PC-3 (cell line): Measurements from ENCODE around the gene TMEM184A.

ENCODE experiments used
- EZH2 ChIP-seq: fragments of 300-600 bp; sonication (generic); IDR thresholded peaks from one replicate; pipeline ENCODE4 v1.6.1; 2017; ENCODE audit warnings: antibody characterized with exemption, mild to moderate bottlenecking, low read length; ENCODE audit not compliant: unreplicated experiment
- EZH2phosphoT487 ChIP-seq: fragments of 300-600 bp; sonication (generic); IDR thresholded peaks from 2 replicates; pipeline ENCODE4 v1.6.1; 2018; ENCODE audit warnings: mild to moderate bottlenecking, antibody characterized with exemption, low read length, borderline replicate concordance
- TF ChIP-seq, protein P1 (sequence below): fragments of 300-600 bp; sonication (generic); conservative IDR thresholded peaks from 2 replicates; pipeline ENCODE4 v1.5.1; 2017; ENCODE audit warnings: antibody characterized with exemption, low read depth, mild to moderate bottlenecking, low read length

DNA sequence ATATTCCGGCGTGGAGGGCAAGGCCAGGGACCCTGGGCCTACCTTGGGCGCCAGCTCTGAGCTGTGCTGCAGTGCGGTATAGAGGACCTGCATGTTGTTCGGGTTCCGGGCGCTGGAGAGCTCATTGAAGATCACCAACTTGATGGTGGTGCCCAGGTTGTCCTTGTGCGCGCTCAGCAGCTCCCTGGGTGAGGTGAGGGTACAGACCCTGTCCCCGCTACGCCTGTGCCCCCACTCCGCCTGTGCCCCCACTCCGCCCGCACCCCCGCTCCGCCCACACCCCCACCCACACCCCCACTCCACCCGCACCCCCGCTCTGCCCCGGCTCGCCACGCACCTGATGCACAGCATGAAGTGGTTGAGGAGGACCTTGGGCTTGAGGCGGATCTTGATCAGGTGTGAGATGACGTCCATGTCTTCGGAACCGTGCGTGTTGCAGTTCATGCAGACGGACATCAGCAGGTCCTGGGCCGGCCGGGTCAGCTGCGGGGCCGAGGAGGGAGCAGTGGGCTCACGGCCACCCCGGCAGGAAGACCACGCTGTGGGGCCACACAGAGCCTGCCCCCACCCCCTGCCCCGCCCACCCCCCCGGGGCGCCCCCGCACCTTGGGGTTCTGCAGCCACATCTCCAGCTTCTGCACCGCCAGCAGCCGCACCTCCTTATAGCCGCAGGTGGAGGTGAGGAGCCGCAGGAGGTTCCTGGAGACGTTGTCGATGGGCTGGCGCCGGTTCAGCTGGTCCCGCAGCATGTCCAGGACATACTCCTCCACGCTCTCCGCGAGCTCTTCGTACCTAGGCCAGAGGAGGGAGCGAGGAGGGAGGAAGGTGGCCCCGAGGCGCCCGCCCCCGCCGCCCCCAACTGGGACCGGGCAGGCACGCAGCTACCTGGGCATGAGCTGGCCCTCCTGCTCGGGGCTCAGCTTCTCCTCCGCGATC, 57.4 kb downstream of the TMEM184A start:
- TF ChIP-seq, protein P1, sequence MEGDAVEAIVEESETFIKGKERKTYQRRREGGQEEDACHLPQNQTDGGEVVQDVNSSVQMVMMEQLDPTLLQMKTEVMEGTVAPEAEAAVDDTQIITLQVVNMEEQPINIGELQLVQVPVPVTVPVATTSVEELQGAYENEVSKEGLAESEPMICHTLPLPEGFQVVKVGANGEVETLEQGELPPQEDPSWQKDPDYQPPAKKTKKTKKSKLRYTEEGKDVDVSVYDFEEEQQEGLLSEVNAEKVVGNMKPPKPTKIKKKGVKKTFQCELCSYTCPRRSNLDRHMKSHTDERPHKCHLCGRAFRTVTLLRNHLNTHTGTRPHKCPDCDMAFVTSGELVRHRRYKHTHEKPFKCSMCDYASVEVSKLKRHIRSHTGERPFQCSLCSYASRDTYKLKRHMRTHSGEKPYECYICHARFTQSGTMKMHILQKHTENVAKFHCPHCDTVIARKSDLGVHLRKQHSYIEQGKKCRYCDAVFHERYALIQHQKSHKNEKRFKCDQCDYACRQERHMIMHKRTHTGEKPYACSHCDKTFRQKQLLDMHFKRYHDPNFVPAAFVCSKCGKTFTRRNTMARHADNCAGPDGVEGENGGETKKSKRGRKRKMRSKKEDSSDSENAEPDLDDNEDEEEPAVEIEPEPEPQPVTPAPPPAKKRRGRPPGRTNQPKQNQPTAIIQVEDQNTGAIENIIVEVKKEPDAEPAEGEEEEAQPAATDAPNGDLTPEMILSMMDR = no peak
- no peak for TF ChIP-seq EZH2
- TF ChIP-seq EZH2phosphoT487 = no peak
